GM13976 (cell line): ENCODE data around the gene PPP2R2D.

Experiments
- DNase-seq: peaks from one replicate; pipeline ENCODE4 v3.0.0; 2012; ENCODE audit warnings: low spot score
- in situ Hi-C: fragments of 300-500 bp; cut with MboI; formaldehyde crosslinking; loops from one replicate; pipeline ENCODE4 v1.12.0; 2022; ENCODE audit warnings: low sequenced_read_pairs, mixed read lengths, inconsistent platforms; ENCODE audit not compliant: unreplicated experiment
- TF ChIP-seq, protein P1 (sequence below): IDR thresholded peaks from 2 replicates; pipeline ENCODE4 v1.5.1; 2012; ENCODE audit warnings: borderline replicate concordance, mild to moderate bottlenecking; ENCODE audit not compliant: insufficient read depth; ENCODE audit errors: extremely low read depth, missing control alignments, control extremely low read depth

PPP2R2D gene

DNA sequence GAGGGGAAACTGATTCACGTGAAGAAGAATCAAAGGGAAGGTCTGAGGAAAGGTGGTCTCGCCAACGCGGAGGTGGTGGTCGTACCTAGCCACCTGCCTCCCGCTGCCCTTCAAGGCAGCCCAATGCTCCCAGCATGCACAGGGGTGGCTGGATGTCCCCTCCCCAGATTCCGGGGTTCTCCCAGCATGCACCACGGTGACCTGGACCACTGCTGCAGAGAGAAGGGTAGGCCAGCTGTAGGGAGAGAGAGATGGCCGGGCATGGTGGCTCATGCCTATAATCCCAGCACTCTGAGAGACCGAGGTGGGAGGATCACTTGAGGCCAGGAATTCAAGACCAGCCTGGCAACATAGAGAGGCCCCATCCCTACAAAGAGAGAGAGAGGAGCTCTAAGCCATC lies 32.4 kb upstream of the PPP2R2D start:
- no peak for DNase-seq
- in situ Hi-C loops, result no loop called here
- TF ChIP-seq, protein P1, sequence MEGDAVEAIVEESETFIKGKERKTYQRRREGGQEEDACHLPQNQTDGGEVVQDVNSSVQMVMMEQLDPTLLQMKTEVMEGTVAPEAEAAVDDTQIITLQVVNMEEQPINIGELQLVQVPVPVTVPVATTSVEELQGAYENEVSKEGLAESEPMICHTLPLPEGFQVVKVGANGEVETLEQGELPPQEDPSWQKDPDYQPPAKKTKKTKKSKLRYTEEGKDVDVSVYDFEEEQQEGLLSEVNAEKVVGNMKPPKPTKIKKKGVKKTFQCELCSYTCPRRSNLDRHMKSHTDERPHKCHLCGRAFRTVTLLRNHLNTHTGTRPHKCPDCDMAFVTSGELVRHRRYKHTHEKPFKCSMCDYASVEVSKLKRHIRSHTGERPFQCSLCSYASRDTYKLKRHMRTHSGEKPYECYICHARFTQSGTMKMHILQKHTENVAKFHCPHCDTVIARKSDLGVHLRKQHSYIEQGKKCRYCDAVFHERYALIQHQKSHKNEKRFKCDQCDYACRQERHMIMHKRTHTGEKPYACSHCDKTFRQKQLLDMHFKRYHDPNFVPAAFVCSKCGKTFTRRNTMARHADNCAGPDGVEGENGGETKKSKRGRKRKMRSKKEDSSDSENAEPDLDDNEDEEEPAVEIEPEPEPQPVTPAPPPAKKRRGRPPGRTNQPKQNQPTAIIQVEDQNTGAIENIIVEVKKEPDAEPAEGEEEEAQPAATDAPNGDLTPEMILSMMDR, result no peak

DNA sequence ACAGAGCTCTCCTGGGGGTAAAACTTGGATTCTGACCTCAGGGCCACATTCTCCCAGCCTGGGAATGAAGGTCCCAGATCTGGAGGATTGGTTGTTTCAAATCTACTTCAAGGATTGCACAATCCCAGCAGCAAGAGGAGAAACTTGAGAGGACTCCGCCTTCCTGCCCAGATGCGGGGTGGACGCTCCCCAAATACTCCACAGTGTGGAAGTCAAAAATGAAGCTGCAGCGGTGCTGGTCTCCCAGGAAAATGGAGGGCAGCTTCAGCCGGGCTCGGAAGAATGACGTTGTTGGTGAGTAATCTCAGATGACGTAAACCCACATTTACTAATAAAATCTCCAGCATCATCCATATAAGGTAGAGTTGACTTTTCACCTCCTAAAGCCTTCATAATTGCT lies 31.5 kb upstream of the PPP2R2D start:
- TF ChIP-seq, protein P1, result no peak
- DNase-seq, result no peak
- in situ Hi-C loops, result no loop called here

DNA sequence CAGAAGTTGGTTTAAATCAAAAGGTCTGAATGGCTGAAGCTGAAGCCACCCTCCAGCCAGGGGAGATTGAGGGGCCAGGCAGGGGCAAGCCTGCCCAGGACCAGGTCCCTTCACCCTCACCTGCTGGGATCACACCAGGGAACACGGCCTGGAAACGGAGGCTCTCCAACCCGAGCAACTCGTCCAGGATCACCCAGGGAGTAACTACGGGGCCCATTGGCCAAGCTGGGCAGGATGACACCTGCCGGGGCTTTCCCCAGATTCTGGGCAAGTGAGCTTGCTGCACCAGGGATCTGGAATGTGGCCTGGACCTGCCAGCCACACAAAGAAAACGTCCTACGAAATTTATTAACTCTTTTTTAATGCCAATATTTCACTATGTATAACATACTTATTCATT lies 30.4 kb upstream of the PPP2R2D start:
- in situ Hi-C loops, result no loop called here

DNA sequence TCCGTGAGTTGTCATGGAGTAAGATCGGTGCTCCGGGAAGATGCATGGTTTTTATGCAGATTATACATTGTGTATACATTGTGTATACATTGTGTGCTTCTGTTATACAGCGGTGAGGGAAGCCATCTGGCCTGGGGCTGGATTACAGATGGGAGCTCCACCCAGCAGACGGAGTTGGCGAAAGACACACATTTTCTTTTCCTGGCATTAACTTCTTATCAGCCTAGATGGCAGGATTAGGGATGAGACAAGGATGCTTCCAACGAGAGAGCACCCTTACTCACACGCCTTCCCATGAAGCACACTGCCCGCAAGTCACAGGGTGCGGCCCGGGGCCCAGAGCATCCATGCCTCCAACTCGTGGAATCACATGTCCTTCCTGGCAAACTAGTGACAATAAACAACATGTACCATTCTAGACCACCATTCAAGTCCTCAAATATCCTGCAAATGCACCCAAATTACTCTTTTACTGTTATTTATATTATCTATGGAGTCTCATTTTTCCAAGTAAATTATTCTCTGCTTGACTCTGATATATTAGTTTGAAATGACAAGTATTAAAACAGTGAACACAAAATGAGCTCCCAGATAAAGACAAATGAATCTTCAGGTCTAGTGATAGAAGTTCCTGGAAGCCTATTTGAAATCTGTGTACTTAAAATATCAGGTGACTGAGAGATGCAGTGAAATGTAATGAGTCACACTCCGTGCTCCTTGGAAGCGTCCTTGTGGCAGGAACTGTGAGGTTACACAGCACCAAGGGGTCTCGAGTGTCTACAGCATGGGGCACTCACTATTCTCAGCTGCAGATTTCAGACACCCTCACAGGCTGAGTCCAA lies 29.8 kb upstream of the PPP2R2D start:
- TF ChIP-seq, protein P1, result no peak
- DNase-seq, result no peak
- in situ Hi-C loops, result no loop called here

More for the DNA sequence above, 30.4 kb upstream of the PPP2R2D start:
- no peak for DNase-seq
- TF ChIP-seq, protein P1, result no peak

DNA sequence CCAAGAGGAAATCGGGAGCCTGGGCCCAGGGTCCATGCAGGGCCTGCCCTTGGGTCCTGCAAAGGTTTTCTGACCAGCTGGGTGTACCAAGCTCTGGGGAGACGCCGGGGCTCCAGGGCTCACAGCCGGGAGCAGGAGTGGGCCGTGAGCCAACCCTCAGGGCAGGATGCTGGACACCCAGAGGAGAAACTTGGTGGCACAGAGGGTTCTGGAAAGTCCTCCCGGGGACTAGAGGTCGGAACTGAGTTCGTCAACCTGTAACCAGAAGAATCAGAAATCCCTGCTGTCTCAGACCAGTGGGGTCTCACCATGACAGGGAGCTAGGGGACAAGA lies 29.2 kb upstream of the PPP2R2D start:
- TF ChIP-seq, protein P1, result no peak
- no peak for DNase-seq
- in situ Hi-C loops, result no loop called here

DNA sequence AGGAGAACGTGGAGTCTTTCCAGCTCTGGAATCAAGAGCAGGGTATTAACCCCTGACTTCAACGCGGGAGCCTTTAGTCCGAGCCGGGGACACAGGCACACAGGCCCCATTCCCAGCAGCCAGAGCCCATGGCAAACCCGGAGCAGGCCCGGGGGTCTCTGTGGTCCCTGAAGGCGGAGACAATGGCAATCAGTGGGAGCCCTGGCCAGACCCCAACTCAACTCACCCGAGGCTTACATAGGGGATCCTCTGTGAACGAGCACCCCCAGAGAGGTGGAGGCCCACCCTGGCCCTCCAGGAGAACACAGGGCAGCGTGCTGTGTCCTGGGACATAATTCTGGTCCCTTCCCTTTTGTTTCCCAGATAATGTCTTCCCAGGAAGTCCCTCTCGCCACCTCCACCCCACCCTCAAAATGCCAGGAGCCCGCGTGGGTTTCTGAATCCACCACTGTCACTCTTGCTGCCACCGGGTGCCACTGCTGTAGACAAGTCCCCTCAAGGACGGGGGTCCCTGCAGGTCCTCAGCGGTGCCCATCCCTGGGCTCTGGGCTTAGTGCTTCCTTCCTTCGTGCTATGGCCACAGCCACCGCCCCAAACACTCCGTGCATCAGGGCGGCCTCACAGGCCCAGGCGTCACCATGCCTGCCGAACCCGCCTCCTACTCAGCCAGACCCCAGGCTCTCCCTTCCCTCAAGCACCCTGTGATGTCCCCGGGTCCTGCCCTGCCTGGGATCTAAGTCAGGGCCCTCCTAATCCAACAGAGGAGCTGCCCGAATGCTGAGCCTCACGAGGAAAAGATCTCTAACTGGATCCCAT lies 28.6 kb upstream of the PPP2R2D start:
- TF ChIP-seq, protein P1, result no peak
- DNase-seq, result no peak
- in situ Hi-C loops, result no loop called here
